Lower leg skin (tissue), 4 donors: ENCODE data around the gene MPZL3. TPM values are rescaled to one million over a fixed set of nuclear protein-coding genes. Genes with fewer than 3 reads are reported as not detected.

Source experiments
- DNase-seq, 2 donors: peaks; one replicate each; pipeline ENCODE4 v3.0.0-alpha.2; 2019; ENCODE audit warnings: low spot score in 2 of 2
- H3K4me3 ChIP-seq: fragments of 200-600 bp; sonication (generic); 2 replicates; pipeline ENCODE4 v1.5.1; 2017; ENCODE audit warnings: mild to moderate bottlenecking, low read depth; ENCODE audit not compliant: poor library complexity, severe bottlenecking
- CTCF ChIP-seq, 3 donors: fragments of 450-650 bp; IDR thresholded peaks; one replicate each; pipeline ENCODE4 v1.5.1; 2016; ENCODE audit warnings: antibody characterized with exemption in 3 of 3, mild to moderate bottlenecking in 3 of 3, moderate library complexity in 2 of 3
- POLR2A ChIP-seq, 2 donors: fragments of 450-650 bp; IDR thresholded peaks; one replicate each; pipeline ENCODE4 v1.6.1; 2016 to 2017; ENCODE audit warnings: antibody characterized with exemption in 2 of 2, mild to moderate bottlenecking in 1 of 2, moderate library complexity in 1 of 2
- WGBS, 2 donors: methylation state at CpG; one replicate each; pipeline ENCODE4 v1.1.5; 2018; 5-methylcytosine and 5-hydroxymethylcytosine counted together
- intact Hi-C: fragments of 100-400 bp; cut with DNase I; formaldehyde crosslinking; loops from one replicate; pipeline ENCODE4 v1.15.0; 2023; ENCODE audit warnings: low total_unique reads
- total RNA-seq, 4 donors: library from RNA; depleted of rRNA; stranded (reverse); fragments of >200 nt; gene quantifications; one replicate each; pipeline ENCODE4 v1.1.0, GENCODE V29; 2016

MPZL3 gene
- total RNA-seq, 4 donors from 2014 or later = 55.9 to 120 (median 91.2) TPM

GRCh38 chr11:118238421-118238820 lies 13.7 kb downstream of the MPZL3 start:
- no peak for DNase-seq
- H3K4me3 ChIP-seq = no peak overlapping the region
- intact Hi-C loops = no loop called here
- TF ChIP-seq POLR2A (IDR thresholded peaks at IDR 0.05) (no peak), CTCF (IDR thresholded peaks at IDR 0.05) (no peak)
- WGBS, 2 donors = 95 to 97% methylated on average over 2 of the region's 2 CpGs

- intact Hi-C loops = no loop called here
- no peak for DNase-seq
- TF ChIP-seq POLR2A (IDR thresholded peaks at IDR 0.05) (no peak), CTCF (IDR thresholded peaks at IDR 0.05) (no peak)
- no peak overlapping the region for H3K4me3 ChIP-seq
- WGBS, 2 donors = 66 to 68% methylated on average over 2 of the region's 2 CpGs
Observed at GRCh38 chr11:118236170-118236569, 16.0 kb downstream of the MPZL3 start.

- WGBS, 2 donors = 82 to 84% methylated on average over 5 of the region's 5 CpGs
- no peak overlapping the region for H3K4me3 ChIP-seq
- no peak for TF ChIP-seq POLR2A (IDR thresholded peaks at IDR 0.05)
- no peak for TF ChIP-seq CTCF (IDR thresholded peaks at IDR 0.05)
- no peak for DNase-seq
- intact Hi-C loops = no loop called here
Observed at GRCh38 chr11:118234833-118235232, 17.3 kb downstream of the MPZL3 start.

- DNase-seq = no peak
- 88% methylated on average over 1 of the region's 1 CpG for WGBS, 2 donors
- H3K4me3 ChIP-seq = no peak overlapping the region
- no peak for TF ChIP-seq CTCF (IDR thresholded peaks at IDR 0.05)
- TF ChIP-seq POLR2A (IDR thresholded peaks at IDR 0.05) = no peak
- intact Hi-C loops = no loop called here
Observed at GRCh38 chr11:118233850-118234249, 18.3 kb downstream of the MPZL3 start.

- TF ChIP-seq POLR2A (IDR thresholded peaks at IDR 0.05) (no peak), CTCF (IDR thresholded peaks at IDR 0.05) (no peak)
- DNase-seq = no peak
- WGBS, 2 donors = 78 to 82% methylated on average over 5 of the region's 5 CpGs
- intact Hi-C loops = no loop called here
- H3K4me3 ChIP-seq = no peak overlapping the region
Observed at GRCh38 chr11:118233377-118233776, 18.8 kb downstream of the MPZL3 start.

GRCh38 chr11:118232659-118233058 lies 19.5 kb downstream of the MPZL3 start:
- no peak overlapping the region for H3K4me3 ChIP-seq
- TF ChIP-seq POLR2A (IDR thresholded peaks at IDR 0.05) (no peak), CTCF (IDR thresholded peaks at IDR 0.05) (no peak)
- intact Hi-C loops = no loop called here
- no peak for DNase-seq
- WGBS, 2 donors = 75 to 84% methylated on average over 1 of the region's 1 CpG
